ENCODE measurements around the gene FGB. TPM values are rescaled to one million over a fixed set of nuclear protein-coding genes. Genes with fewer than 3 reads are reported as not detected.

Gene FGB
- total and polyA plus RNA-seq, 2 donors = 1.1 to 1.3 TPM

DNA sequence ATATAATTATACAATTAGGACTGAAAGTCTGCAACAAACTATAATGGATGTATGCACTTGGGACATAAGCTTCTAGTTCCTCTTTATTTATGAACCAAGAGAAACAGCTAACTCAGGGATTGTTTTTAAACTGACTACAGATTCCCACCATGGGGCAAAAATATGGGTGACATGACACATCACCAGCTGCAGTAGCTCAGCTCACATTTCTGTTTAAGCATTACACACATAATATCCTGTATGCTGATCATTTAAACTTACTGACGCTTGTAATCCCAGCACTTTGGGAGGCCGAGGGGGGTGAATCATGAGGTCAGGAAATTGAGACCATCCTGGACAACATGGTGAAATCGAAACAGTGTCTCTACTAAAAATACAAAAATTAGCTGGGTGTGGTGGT lies 11.5 kb downstream of the FGB start:
- 93% methylated on average over 3 of the region's 3 CpGs for WGBS
- DNase-seq (ENCODE audit: low read depth in 6 of 9, low spot score in 9 of 9) = no peak
- Histone ChIP-seq H3K27me3 (ENCODE audit: control insufficient read depth in 2 of 2, insufficient read depth in 1 of 2, low read length in 1 of 2) (no peaks in the 10 kb centered on the region), H3K4me3 (ENCODE audit: low read length in 2 of 2) (no peak overlapping the region), H3K27ac (ENCODE audit: low read depth in 1 of 2, low read length in 1 of 2) (no peak overlapping the region), H3K4me1 (ENCODE audit: control insufficient read depth in 2 of 2, insufficient read depth in 2 of 2, low read length in 2 of 2) (no peaks in the 10 kb centered on the region), H3K36me3 (ENCODE audit: control insufficient read depth in 2 of 2, insufficient read depth in 2 of 2, low read length in 1 of 2) (no peaks in the 10 kb centered on the region), H3K9me3 (ENCODE audit: control insufficient read depth in 2 of 2, insufficient read depth in 1 of 2, low read length in 1 of 2) (no peaks in the 10 kb centered on the region)

DNA sequence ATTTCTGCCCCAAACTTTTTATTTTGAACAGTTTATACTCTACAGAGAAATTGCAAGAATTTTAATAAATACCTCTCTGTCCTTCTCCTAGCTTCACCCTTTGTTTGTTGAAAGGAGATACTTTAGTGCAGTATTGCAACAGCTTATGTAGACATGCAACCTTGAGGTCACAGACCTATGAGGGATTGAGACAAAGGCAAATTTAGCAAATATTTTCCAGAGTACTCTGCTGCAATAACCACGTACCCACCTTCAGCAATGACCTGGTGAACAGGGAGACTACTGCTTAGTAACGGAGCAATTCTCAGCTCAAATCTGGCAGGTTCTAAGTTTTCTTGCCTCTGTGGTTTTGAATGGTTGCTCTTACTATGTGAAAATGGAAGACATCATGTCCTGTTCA lies 14.5 kb downstream of the FGB start:
- DNase-seq (ENCODE audit: low read depth in 6 of 9, low spot score in 9 of 9) = no peak
- Histone ChIP-seq H3K36me3 (ENCODE audit: control insufficient read depth in 2 of 2, insufficient read depth in 2 of 2, low read length in 1 of 2) (no peaks in the 10 kb centered on the region), H3K4me1 (ENCODE audit: control insufficient read depth in 2 of 2, insufficient read depth in 2 of 2, low read length in 2 of 2) (no peaks in the 10 kb centered on the region), H3K9me3 (ENCODE audit: control insufficient read depth in 2 of 2, insufficient read depth in 1 of 2, low read length in 1 of 2) (no peaks in the 10 kb centered on the region), H3K27me3 (ENCODE audit: control insufficient read depth in 2 of 2, insufficient read depth in 1 of 2, low read length in 1 of 2) (no peaks in the 10 kb centered on the region), H3K27ac (ENCODE audit: low read depth in 1 of 2, low read length in 1 of 2) (no peak overlapping the region), H3K4me3 (ENCODE audit: low read length in 2 of 2) (no peak overlapping the region)
- 94% methylated on average over 2 of the region's 2 CpGs for WGBS

DNA sequence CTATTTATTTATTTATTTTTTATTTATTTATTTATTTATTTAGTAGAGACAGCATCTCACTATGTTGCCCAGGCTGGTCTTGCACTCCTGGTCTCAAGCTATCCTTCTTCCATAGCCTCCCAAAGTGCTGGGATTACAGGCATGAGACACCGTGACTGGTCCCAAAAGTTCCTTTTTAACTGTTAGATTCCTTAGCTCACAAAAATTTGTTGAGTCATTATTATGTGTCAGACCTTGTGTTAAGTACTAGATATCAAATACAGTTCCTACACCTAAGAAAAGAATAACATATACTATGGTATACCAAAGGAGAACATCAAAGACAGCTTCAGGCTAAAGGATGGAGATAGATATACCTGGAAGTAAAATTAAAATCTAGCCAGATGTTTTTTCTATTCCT lies 16.1 kb downstream of the FGB start:
- Histone ChIP-seq H3K9me3 (ENCODE audit: control insufficient read depth in 2 of 2, insufficient read depth in 1 of 2, low read length in 1 of 2) (no peaks in the 10 kb centered on the region), H3K27ac (ENCODE audit: low read depth in 1 of 2, low read length in 1 of 2) (no peak overlapping the region), H3K4me1 (ENCODE audit: control insufficient read depth in 2 of 2, insufficient read depth in 2 of 2, low read length in 2 of 2) (no peaks in the 10 kb centered on the region), H3K27me3 (ENCODE audit: control insufficient read depth in 2 of 2, insufficient read depth in 1 of 2, low read length in 1 of 2) (no peaks in the 10 kb centered on the region), H3K4me3 (ENCODE audit: low read length in 2 of 2) (no peak overlapping the region), H3K36me3 (ENCODE audit: control insufficient read depth in 2 of 2, insufficient read depth in 2 of 2, low read length in 1 of 2) (no peaks in the 10 kb centered on the region)
- 52% methylated on average over 1 of the region's 1 CpG for WGBS
- DNase-seq (ENCODE audit: low read depth in 6 of 9, low spot score in 9 of 9) = no peak

DNA sequence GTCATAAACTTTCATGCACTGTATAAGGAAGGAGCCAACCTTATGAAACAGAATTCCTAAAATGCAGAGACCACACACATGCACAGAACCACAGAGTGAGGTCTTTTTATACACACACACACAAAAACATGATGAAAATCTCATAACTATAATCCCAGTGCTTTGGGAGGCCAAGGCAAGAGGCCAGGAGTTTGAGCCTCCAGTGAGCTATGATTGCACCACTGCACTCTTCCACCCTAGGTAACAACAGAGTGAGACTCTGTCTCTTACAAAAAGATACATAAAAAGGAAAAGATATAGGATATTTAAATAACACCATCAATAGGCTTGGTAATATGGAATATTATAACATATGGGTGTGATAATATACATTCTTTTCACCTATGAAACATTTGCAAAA lies 17.1 kb downstream of the FGB start:
- H3K4me1 ChIP-seq (ENCODE audit: control insufficient read depth in 2 of 2, insufficient read depth in 2 of 2, low read length in 2 of 2) = no peaks in the 10 kb centered on the region

DNA sequence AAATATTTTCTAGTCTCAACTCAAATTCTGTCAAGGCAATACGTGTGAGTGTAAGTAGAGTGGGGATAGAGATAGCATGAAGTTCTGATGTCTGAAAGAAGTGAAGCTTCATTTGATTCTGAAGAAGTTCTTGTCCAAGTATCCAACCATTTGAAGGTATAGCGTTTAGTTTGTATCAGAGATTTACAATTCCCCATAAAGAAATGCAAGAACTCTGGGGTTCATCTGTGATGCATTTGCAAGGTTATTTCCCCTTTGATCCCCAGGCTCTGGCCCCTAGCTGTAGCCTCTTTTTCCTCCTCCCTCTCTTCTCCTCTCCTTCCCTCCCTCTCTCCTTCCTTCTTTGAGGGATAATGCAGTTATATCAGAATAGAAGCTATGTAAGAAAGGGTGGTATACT lies 19.9 kb downstream of the FGB start:
- Histone ChIP-seq H3K4me1 (ENCODE audit: control insufficient read depth in 2 of 2, insufficient read depth in 2 of 2, low read length in 2 of 2) (no peaks in the 10 kb centered on the region), H3K9me3 (ENCODE audit: control insufficient read depth in 2 of 2, insufficient read depth in 1 of 2, low read length in 1 of 2) (no peaks in the 10 kb centered on the region), H3K27ac (ENCODE audit: low read depth in 1 of 2, low read length in 1 of 2) (no peak overlapping the region), H3K27me3 (ENCODE audit: control insufficient read depth in 2 of 2, insufficient read depth in 1 of 2, low read length in 1 of 2) (no peaks in the 10 kb centered on the region), H3K36me3 (ENCODE audit: control insufficient read depth in 2 of 2, insufficient read depth in 2 of 2, low read length in 1 of 2) (no peaks in the 10 kb centered on the region), H3K4me3 (ENCODE audit: low read length in 2 of 2) (no peak overlapping the region)
- DNase-seq (ENCODE audit: low read depth in 6 of 9, low spot score in 9 of 9) = no peak
- WGBS = 96% methylated on average over 2 of the region's 2 CpGs

More for the DNA sequence above, 17.1 kb downstream of the FGB start:
- H3K27me3 ChIP-seq (ENCODE audit: control insufficient read depth in 2 of 2, insufficient read depth in 1 of 2, low read length in 1 of 2) = no peaks in the 10 kb centered on the region
- no peaks in the 10 kb centered on the region for H3K9me3 ChIP-seq (ENCODE audit: control insufficient read depth in 2 of 2, insufficient read depth in 1 of 2, low read length in 1 of 2)
- H3K4me3 ChIP-seq (ENCODE audit: low read length in 2 of 2) = no peak overlapping the region
- no peak for DNase-seq (ENCODE audit: low read depth in 6 of 9, low spot score in 9 of 9)
- no peaks in the 10 kb centered on the region for H3K36me3 ChIP-seq (ENCODE audit: control insufficient read depth in 2 of 2, insufficient read depth in 2 of 2, low read length in 1 of 2)
- no peak overlapping the region for H3K27ac ChIP-seq (ENCODE audit: low read depth in 1 of 2, low read length in 1 of 2)

DNA sequence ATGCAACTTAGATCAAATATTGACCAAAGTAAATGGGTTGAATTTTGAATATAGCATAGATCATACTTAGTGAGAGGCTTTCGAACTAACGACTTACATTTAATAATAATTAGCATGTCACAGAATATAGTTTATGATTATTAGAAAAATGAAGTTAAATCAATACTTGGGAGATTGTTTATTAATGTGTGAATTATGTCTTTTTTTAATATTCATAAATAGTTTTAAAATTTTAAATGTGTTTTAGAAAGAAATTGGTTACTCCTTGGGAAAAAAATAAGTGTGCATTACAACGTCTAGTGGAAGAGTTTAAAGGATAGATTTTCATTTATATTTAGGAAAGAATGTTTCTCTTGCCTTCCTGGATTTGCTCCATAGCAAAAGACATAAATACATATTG lies 20.4 kb downstream of the FGB start:
- H3K4me3 ChIP-seq (ENCODE audit: low read length in 2 of 2) = no peak overlapping the region
- no peaks in the 10 kb centered on the region for H3K27me3 ChIP-seq (ENCODE audit: control insufficient read depth in 2 of 2, insufficient read depth in 1 of 2, low read length in 1 of 2)
- no peak overlapping the region for H3K27ac ChIP-seq (ENCODE audit: low read depth in 1 of 2, low read length in 1 of 2)
- 96% methylated on average over 3 of the region's 3 CpGs for WGBS
- DNase-seq (ENCODE audit: low read depth in 6 of 9, low spot score in 9 of 9) = no peak
- H3K9me3 ChIP-seq (ENCODE audit: control insufficient read depth in 2 of 2, insufficient read depth in 1 of 2, low read length in 1 of 2) = no peaks in the 10 kb centered on the region
- no peaks in the 10 kb centered on the region for H3K36me3 ChIP-seq (ENCODE audit: control insufficient read depth in 2 of 2, insufficient read depth in 2 of 2, low read length in 1 of 2)
- no peaks in the 10 kb centered on the region for H3K4me1 ChIP-seq (ENCODE audit: control insufficient read depth in 2 of 2, insufficient read depth in 2 of 2, low read length in 2 of 2)

DNA sequence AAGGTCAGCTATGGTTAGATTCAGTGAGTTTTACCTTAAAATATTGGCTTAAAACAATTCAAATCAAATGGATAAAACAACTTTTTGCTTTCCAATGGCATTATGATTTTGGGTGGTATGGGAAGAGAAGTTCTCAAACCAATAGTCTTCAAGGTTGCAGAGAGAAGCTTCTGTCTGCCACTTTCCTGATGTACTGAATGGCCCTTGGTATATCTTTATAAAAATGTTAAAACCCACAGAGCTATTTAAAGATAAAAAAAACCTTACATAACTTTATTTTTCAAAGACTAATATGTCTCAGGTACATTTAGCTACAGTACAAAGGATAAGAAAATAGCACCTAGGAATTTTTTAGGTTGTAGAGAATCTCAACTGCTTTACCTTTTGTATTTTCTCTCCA lies 20.9 kb downstream of the FGB start:
- H3K4me3 ChIP-seq (ENCODE audit: low read length in 2 of 2) = no peak overlapping the region
- no peak for DNase-seq (ENCODE audit: low read depth in 6 of 9, low spot score in 9 of 9)
- H3K27me3 ChIP-seq (ENCODE audit: control insufficient read depth in 2 of 2, insufficient read depth in 1 of 2, low read length in 1 of 2) = no peaks in the 10 kb centered on the region
- no peak overlapping the region for H3K27ac ChIP-seq (ENCODE audit: low read depth in 1 of 2, low read length in 1 of 2)
- no peaks in the 10 kb centered on the region for H3K4me1 ChIP-seq (ENCODE audit: control insufficient read depth in 2 of 2, insufficient read depth in 2 of 2, low read length in 2 of 2)
- no peaks in the 10 kb centered on the region for H3K9me3 ChIP-seq (ENCODE audit: control insufficient read depth in 2 of 2, insufficient read depth in 1 of 2, low read length in 1 of 2)
- H3K36me3 ChIP-seq (ENCODE audit: control insufficient read depth in 2 of 2, insufficient read depth in 2 of 2, low read length in 1 of 2) = no peaks in the 10 kb centered on the region

DNA sequence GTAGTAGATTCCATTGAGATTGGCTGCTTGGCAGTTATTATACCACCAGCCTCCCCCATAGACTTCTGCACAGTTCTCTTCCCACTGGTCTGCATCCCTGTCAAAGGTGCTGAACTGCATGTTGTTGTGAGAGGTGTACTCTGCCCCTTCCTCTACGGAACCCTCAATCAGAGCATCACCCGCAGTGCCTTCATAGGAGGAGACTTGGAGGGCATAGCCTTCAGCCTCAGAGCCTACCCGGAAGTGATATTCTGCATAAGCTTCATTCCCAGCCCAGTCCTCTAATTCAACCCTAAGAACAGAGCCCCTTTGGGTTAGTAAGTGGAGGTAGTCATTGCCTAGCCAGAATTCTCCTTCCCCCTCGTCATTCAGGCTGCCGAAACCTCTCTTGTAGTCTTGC lies 21.4 kb downstream of the FGB start:
- no peak for DNase-seq (ENCODE audit: low read depth in 6 of 9, low spot score in 9 of 9)
- Histone ChIP-seq H3K9me3 (ENCODE audit: control insufficient read depth in 2 of 2, insufficient read depth in 1 of 2, low read length in 1 of 2) (no peaks in the 10 kb centered on the region), H3K27ac (ENCODE audit: low read depth in 1 of 2, low read length in 1 of 2) (no peak overlapping the region), H3K36me3 (ENCODE audit: control insufficient read depth in 2 of 2, insufficient read depth in 2 of 2, low read length in 1 of 2) (no peaks in the 10 kb centered on the region), H3K4me3 (ENCODE audit: low read length in 2 of 2) (no peak overlapping the region), H3K4me1 (ENCODE audit: control insufficient read depth in 2 of 2, insufficient read depth in 2 of 2, low read length in 2 of 2) (no peaks in the 10 kb centered on the region), H3K27me3 (ENCODE audit: control insufficient read depth in 2 of 2, insufficient read depth in 1 of 2, low read length in 1 of 2) (peaks cover 0 to under 1% of the 10 kb centered on the region in 2 donors)
- 95% methylated on average over 5 of the region's 5 CpGs for WGBS

DNA sequence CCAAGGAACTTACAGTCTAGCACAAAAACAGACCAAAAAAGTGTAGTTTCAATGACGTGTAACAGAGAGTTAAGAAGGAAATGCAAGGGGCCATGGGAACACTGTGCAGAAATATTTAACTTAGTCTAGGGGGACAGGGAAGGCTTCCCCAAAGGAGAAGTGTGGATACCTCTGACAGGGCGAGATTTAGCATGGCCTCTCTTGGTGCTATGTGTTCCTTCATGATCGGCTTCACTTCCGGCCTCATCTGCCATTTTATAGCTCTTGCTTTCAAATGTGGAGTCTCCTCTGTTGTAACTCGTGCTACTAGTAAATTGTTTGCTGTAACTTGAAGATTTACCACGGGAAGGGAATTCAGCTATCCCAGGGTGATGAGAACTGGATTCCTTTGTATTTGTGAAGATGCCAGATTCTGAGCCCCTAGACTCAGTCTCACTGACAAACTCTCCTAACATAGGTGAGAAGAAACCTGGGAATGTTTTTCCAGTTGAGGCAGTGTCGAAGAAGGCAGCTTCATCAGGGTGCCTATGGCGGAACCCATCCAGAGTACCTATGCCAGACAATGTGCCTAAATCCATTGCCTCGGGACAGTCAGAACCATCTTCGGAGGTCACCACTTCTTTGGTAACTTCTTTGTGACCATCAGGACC lies 22.7 kb downstream of the FGB start:
- H3K27ac ChIP-seq (ENCODE audit: low read depth in 1 of 2, low read length in 1 of 2) = no peak overlapping the region
- 95% methylated on average over 10 of the region's 10 CpGs for WGBS
- H3K4me3 ChIP-seq (ENCODE audit: low read length in 2 of 2) = no peak overlapping the region
- DNase-seq (ENCODE audit: low read depth in 6 of 9, low spot score in 9 of 9) = no peak
- H3K36me3 ChIP-seq (ENCODE audit: control insufficient read depth in 2 of 2, insufficient read depth in 2 of 2, low read length in 1 of 2) = no peaks in the 10 kb centered on the region
- no peaks in the 10 kb centered on the region for H3K9me3 ChIP-seq (ENCODE audit: control insufficient read depth in 2 of 2, insufficient read depth in 1 of 2, low read length in 1 of 2)
- no peaks in the 10 kb centered on the region for H3K4me1 ChIP-seq (ENCODE audit: control insufficient read depth in 2 of 2, insufficient read depth in 2 of 2, low read length in 2 of 2)
- peaks cover 0 to 3% of the 10 kb centered on the region in 2 donors for H3K27me3 ChIP-seq (ENCODE audit: control insufficient read depth in 2 of 2, insufficient read depth in 1 of 2, low read length in 1 of 2)

Measured in thymus (tissue), 11 donors.